ENCODE measurements around the gene SLC17A7.

SLC17A7 gene

DNA sequence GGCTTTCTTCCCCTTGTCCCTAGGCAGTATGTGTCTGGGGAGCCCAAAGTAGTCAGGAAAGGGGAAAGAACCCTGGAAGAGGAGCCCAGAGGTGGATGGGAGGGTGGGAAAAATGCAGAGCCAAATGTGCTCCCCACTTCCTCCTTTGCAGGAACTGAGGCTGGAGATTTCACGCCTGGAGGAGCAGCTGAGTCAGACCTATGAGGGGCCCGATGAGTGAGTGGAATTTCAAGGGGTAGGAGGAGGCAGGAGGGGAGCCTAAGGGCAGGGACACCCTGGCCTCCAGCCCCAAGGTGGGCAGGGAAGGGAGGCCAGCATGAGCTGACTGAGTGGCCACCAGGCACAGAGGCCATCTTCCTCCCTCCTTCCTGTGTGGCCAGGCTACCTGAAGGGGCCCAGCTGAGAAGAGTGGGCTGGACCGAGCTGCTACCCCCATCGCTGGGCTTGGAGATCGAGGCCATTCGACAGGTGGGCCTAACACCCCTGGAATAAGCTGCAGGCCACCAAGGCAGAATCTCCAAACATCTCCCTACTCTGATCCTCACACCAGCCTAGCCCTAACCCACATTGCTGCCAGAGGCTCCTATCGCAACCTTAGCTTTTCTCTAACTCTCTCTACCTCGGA is 32.4 kb downstream of the SLC17A7 start:
- DNase-seq (ENCODE audit: low read depth, low spot score), result no peak

DNA sequence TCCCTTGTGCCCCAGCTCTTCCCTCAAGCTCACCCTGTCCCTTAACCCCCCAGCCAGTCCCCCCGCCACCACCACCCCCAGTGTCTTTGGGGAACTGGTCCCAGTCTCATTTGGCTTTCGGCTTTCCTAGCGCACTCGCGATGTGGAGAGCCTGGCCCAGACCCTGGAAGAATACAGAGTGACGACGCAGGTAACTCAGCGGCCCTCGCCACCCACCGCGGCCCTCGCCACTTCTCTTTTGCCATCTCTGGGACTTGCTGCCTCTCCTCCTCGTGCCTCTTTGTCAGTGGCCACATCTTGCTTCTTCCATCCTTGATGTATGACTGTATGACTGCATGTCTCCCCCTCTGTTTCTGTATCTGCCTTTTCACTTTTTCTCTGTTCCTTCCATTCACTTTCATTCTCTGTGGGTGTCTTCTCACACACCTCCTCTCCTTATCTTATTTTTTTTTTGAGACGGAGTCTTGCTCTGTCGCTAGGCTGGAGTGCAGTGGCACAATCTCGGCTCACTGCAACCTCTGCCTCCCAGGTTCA is 33.8 kb downstream of the SLC17A7 start:
- DNase-seq (ENCODE audit: low read depth, low spot score), result no peak

DNA sequence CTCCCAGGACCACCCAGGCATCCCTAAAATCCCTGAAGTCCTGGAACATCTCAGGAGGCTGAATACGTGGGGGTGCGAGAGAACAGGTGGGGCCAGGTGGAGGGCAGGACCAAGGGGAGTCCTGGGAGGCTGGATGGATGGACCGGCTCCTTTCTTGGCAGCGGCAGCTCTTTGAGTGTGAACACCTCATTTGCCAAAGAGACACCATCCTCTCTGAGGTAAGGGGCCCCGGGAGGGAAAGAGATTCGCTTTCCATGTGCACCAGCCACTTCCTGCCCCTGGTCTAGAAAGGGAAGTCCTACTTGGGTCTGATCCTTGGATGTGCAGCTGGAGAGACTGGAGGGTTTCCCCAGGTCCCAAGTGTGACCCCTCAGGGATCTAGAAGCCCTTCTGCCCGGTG is 34.2 kb downstream of the SLC17A7 start:
- DNase-seq (ENCODE audit: low read depth, low spot score), result no peak

DNA sequence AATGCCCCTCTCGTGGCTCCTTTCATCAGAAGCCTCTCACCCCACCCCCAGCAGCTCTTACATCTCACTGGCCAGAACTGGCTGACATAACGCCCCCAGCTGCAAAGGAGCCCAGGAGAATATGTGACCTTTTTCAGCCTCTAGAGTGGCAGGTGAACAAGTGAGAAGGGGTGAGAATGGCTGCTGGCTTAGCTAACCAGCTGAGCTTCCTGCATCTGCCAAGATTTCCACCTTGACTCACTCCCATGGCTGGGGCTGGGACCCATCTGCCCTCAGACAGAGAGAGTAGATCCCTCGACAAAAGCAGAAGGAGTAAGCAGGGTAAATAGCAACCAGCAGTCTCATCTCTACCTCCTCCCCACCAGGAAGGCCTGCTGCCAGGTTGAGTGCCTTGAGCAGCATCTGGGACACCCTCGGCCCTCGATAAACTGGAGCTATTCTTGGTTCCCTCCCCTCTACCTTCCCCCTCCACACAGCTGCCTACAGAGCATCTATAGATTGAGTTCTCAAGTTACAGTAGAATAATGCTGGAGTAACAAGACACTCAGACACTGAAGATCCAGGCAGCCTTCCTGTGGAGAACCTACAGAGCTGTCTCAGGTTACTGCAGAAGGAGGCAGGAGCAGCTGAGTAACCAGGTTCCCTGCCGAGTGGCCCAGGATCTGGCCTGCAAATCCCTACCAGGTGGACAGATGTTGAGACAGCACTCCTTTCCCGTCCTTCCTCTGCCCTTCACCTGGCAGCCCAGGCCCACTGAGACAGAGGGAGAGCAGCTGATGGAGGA is 37.7 kb downstream of the SLC17A7 start:
- peak; percentile 86 for DNase-seq (ENCODE audit: low read depth, low spot score)

DNA sequence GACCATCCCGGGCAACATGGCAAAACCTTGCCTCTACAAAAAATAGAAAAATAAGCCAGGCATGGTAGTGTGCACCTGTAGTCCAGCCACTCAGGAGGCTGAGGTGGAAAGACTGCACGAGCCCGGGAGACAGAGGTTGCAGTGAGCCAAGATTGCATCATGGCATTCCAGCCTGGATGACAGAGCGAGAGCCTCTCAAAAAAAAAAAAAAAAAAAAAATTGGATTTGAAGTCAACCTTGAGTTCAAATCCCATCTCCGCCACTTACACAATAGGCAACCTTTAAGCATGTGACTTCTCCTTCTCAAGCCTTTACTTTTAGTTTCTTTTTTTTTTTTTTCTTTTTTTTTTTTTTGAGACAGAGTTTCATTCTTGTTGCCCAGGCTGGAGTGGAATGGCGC is 41.3 kb downstream of the SLC17A7 start:
- DNase-seq (ENCODE audit: low read depth, low spot score), result no peak

DNA sequence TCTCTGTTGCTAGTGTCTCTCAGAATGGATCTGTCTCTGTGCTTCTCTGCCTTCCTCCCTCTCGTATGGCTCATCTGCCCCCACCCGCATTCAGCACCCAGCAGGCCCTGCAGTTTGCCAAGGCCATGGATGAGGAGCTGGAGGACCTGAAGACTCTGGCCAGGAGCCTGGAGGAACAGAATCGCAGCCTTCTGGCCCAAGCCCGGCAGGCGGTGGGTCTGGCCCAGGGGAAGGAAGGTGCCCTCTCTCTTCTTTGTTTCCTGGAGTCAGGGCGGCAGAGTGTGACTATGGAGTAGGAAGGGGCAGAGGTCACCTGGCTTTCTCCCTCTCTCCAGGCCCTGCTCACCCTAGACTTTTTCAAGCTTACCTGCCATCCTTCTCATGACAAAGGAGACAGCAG is 42.4 kb downstream of the SLC17A7 start:
- no peak for DNase-seq (ENCODE audit: low read depth, low spot score)

DNA sequence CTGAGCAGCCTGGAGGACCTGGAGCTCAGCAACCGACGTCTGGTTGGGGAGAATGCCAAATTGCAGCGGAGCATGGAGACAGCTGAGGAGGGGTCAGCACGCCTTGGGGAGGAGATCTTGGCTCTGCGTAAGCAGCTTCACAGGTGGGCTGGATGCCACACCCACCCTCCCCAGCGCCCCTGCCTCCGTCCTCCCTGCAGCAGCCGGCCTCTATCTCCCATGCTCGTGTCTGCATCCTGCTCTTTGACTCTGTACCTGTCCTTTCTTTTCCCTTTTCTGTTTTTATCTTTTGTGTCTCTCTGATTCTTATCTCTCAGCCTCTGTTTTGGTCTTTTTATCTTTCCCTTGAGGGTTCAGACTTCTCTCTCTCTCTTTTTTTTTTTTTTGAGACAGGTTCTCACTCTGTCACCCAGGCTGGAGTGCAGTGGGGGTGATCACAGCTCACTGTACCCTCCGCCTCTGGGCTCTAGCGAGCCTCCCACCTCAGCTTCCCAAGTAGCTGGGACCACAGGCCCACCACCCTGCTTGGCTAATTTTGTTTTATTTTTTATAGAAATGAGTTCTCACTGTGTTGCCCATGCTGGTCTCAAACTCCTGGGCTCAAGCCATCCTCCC is 43.2 kb downstream of the SLC17A7 start:
- DNase-seq (ENCODE audit: low read depth, low spot score), result no peak

DNA sequence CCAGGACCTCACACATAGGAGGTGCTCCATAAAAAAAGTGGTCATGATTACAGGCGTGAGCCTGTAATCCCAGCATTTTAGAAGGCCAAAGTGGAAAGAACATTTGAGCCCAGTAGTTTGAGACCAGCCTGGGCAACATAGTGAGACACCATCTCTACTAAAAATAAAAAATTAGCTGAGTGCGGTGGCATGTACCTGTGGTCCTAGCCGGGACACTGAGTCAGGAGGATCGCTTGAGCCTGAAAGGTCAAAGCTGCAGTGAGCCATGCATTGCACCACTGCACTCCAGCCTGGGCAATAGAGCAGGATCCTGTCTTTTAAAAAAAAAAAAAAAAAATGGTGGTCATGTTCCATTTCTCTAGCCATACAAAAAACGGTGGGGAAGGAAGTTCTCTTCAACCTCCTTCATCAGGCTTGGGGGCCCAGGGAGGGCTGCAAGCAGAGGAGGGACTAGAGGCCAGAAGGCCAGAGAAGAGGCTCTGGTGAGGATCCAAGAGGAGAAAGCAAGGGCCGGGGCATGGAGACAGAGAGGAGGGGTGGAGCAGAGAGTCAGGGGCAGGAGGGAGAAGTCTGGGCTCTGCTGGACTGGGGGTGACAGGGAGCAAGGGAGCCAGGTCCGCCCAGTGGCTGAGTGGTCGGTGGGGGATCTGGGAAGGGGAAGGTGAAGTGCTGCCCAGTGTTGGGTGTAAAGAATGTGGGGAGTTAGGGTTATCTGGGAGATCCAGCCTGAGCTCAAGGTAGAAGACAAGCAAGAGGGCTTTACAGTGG is 44.4 kb downstream of the SLC17A7 start:
- no peak for DNase-seq (ENCODE audit: low read depth, low spot score)

DNA sequence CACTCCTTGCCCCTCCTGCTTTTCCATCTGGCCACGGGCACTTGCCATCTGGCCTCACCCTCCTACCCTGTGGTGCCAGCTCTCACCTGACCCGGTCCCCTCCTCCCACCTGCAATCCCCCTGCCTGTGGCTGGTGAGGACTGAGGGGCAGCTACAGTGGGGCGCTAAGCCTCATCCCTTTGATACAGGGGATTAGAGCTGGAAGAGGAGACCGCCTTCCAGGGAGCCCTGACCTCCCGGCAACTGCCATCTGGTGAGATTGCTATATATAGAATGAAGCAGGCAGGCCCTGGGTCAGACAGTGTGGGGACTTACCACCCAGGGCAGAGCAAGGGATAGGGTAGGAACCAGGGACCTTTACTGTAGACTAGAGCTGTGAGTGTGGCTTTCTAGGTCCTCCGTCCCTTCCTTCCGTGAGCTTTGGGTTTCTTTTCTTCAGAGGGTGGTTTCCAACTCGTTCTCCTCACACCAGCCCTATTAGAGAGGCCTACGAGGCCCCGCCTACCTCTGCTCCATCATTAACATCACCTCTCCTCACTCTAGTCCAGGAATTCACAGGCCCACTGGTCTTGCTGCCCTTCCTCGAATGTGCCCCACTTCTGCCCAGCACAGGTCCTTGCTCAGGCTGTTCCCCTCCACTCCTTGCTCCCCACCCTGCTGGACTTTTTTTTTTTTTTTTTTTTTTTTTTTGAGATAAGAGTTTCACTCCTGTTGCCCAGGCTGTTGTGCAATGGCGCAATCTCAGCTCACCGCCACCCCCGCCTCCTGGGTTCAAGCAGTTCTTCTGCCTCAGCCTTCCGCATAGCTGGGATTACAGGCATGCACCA is 45.5 kb downstream of the SLC17A7 start:
- no peak for DNase-seq (ENCODE audit: low read depth, low spot score)

DNA sequence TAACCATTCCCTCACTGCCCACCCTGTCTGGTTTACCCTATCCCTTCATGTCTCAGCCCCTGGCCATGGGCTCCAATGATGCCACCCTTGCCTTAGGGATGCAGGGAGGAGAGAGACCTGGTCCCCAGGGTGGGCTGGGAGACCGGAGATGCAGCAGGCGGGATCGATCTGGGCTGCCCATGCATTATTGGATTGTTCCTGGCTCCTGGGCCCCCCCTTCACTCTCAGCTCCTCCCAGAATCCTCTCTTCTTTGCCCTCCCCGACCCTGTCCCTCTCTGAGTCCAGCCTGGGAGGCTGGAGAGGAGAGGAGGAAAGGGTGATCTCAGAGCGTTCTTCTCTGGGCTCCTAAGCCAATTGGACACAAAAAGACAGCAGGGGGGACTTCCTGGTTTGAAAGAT is 47.4 kb downstream of the SLC17A7 start:
- no peak for DNase-seq (ENCODE audit: low read depth, low spot score)

DNA sequence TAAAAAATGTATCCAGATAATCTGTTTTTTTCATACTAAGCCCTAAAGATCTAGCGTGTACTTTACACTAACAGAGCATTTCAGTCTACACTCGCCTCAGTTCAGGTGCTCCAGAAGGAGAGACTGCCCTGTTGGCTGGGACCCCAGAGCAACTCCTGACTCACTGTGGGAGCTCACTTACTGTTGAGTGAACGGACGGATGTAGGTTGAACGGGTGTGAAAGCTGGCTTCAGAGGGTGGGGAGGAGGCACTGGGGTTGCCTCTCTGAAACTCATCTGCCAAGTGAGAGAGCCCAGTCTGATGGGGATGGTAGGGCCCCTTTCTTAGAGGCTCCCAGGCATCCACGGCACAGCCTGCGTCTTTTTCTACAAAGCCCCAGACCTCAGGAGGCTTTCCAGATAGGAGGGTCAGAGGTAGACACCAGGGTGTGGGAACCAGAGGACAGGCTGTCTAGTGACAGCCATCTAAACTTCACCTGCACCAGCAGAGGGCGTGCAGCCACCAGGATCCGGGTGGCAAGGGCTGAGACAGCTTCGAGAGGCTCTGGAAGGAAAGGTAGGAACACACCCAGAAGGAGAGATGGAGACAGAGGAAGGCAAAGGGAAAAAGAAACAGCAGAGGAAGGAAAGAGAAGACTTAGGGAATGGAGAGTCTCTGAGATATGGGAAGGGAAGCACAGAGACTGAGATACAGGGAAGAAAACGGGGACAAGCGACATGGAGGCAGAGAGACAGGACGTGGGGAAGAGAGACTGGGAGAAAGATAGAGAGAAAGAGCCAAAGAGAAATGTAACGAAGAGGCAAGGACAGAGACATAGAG is 49.5 kb downstream of the SLC17A7 start:
- DNase-seq (ENCODE audit: low read depth, low spot score), result peak; percentile 41

DNA sequence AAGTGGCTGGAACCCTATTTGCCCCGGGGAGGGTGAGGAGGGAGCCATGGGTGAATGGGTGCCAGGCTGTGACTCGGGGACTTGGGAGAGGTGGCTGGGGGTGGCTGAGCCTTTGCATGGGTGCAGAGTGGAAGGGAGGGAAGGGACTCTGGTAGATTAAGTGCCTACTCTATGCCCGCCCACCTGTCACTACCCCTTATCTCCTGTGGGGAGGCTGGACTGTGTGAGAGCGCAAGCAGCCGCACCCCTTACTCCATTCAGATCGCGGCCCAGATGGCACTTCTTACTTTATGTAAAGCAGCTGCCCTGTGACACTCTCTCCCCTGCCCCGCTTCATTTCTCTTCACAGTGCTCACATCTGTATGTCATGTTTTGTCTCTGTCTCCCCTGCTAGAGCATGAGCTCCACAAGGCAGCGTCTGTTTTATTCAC is 50.4 kb downstream of the SLC17A7 start:
- DNase-seq (ENCODE audit: low read depth, low spot score), result no peak

DNA sequence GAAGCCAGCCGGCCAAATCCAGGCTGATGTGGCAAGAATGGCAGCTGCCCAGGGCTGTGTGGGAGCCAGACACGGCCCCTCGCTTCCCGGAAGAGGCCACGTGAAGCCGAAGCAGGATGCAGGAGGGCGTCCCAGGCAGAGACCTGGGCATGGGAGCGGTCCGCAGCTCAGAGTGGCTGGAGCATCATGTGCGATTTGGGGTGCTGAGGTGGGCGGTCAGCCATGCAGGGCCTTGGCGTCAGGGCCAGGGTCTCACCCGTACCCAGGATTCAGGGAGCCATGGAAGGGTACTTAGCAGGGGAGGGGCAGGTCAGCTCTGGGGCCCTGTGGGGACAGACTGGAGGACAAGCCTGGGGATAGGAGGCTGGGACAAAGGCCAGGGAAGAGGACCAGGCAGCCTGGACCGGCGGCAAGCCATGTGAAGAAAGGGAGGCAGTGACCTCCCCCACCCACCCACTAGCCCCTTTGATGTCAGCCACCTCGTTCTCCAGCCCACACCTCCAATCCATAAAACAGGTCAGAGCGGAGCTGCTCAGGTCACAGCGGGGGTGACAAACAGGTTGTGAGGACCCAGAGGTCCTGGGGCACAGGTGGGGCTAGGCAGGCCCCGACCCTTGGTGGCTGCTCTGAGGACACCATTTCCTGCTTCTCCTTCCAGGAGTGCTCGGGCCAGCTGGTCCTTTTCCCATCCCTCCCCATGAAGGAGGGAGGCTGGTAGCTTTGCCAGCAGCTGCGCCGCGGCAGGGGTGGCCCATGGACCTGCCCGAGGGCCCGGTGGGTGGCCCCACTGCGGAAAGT is 51.0 kb downstream of the SLC17A7 start:
- DNase-seq (ENCODE audit: low read depth, low spot score), result no peak

DNA sequence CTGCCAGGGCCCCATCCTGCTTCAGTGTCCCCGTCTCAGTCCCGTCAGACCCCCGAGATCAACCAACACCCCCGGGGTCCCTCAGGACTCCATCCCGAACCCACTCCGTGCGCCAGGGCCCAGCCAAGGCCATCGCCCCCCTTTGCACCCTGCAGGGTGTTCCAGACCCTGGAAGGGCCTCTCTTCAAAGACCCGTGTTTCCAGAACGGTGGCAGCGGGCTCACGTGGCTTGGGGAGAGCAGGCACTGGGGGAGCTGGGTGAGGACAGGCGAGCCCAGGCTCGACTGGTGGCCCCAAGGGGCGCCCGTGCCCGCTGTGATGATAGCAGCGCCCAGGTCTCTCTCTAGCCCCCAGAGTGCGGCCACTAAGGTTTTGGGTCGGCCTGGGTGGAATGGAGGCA is 51.9 kb downstream of the SLC17A7 start:
- DNase-seq (ENCODE audit: low read depth, low spot score), result no peak

DNA sequence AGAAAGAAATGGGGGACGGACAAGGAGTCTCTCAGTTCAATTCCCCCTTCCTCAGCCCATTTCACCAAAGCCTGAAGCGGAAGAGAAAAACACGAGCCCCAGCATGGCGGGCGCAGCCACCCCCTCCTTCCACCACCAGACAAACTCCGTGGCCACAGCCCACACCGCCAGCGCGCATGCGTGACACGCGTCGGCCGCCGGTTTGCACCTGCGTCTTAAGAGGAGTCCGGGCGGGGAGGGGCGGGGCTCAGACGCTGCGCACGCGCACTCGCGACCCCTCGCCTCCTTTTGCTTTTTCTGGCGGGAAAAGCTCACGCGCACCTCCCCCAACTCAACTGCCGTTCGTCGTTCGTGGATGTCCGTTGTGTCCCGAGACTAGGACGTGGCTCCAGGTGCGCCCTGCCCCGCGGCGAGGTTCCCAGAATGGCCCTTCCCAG is 53.4 kb downstream of the SLC17A7 start, which contains the start of gene KASH5:
Gene KASH5, plus strand, starts transcription at position 314 of the 437 bp plus-strand sequence. CDS start 2,635 bp downstream, outside the sequence.
- no peak for DNase-seq (ENCODE audit: low read depth, low spot score)

DNA sequence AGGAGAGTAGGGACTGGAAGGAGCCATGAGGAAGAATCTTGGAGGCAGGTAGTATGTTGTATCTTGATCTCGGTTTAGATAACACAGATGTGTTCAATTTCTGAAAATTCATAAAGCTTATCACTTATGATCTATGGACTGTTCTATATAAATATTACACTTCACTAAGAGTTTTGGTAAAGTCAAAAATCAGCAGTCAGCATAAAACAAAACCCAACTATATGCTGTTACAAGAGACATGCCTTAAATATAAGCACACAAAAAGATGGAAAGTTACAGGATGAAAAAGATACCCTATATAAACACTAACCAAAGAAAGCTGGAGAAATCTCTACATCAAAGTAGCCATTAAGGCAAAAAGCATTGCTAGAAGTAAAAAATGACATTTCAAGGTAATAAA is 57.7 kb downstream of the SLC17A7 start:
- no peak for DNase-seq (ENCODE audit: low read depth, low spot score)

DNA sequence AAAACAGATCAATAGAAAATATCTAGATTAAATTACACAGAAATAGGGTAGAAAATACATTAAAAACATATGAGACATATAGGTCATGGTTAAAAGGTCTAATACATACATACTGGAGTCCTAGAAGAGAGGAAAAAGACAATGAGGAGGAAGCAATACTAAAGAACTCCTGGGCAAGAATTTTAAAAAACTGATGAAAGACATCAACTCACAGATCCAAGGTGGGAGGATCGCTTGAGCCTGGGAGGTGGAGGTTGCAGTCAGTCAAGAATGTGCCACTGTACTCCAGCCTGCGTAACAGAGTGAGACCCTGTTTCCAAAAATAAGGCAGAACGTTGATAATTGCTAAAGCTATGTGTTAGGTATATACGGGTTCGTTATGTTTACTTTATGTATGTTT is 58.7 kb downstream of the SLC17A7 start:
- no peak for DNase-seq (ENCODE audit: low read depth, low spot score)

DNA sequence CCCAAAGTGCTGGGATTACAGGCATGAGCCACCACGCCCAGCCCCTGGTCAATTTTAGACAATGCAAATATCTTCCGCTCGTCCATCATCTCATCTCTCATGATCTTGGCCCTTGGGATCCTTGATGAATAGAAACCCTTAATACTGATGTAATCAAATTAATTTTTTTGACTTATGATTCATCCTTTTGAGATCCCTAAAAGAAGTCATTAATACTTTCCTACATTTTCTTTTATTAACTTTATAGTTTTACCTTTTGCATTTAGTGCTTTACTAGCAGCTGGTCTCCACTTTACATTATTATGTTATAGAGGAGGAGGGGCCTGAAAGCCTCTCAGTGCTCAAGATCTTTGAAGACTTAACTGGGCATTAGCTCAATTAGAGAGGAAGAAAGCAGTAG is 60.9 kb downstream of the SLC17A7 start:
- no peak for DNase-seq (ENCODE audit: low read depth, low spot score)

All from smooth muscle cell of the brain vasculature (primary cell).